HepG2 (cell line): ENCODE results near the gene ATF6. TPM values are rescaled to one million over a fixed set of nuclear protein-coding genes. Genes with fewer than 3 reads are reported as not detected.
"Not testable (repeated sequence)": the region's sequence is repeated elsewhere in the genome, so short reads cannot be mapped to it uniquely, and the experiment has no call there.

Experiments
- ATAC-seq: fragments of 200-7000 bp; cut with Tn5 transposase; 3 replicates; pipeline ENCODE4 v1.9.1; 2020; ENCODE audit warnings: mild to moderate bottlenecking, moderate library complexity
- BruUV-seq: library from RNA; stranded (reverse); fragments of 400-500 nt; replicated peaks from 2 replicates; lab custom pipeline; 2021; lab: Mats Ljungman, UMichigan
- CTCF ChIA-PET: fragments of 300-600 bp; formaldehyde crosslinking; extraction: SDS; loops from one replicate; lab custom pipeline; 2021; ENCODE audit warnings: low total read pairs, inconsistent platforms, low intra/inter-chr PET ratio; lab: Yijun Ruan, JAX
- POLR2A ChIA-PET: fragments of 350-600 bp; sonication (Branson Sonifier 250); formaldehyde crosslinking; loops from one replicate; lab custom pipeline; 2020; ENCODE audit warnings: antibody characterized with exemption, inconsistent platforms; lab: Yijun Ruan, JAX
- DNase-seq: peaks from one replicate; pipeline ENCODE4 v3.0.0-alpha.2; 2015; ENCODE audit warnings: low spot score
- FAIRE-seq: peaks from 3 replicates; lab custom pipeline; 2011; peaks lifted over from hg19 to GRCh38; lab: Jason Lieb, UNC
- H2AFZ ChIP-seq: one replicate; pipeline ENCODE4 v1.6.1; 2011; ENCODE audit warnings: low read length, inconsistent platforms
- H3K27ac ChIP-seq: fragments of 300-600 bp; 3 replicates; pipeline ENCODE4 v1.8.0; 2011; ENCODE audit warnings: mixed run types, mild to moderate bottlenecking, mixed read lengths, low read length, inconsistent platforms; ENCODE audit not compliant: insufficient read depth; ENCODE audit errors: extremely low read length
- H3K27me3 ChIP-seq, 2 experiments: fragments of 200-600 bp in 1 of 2; 2 replicates in 1 of 2; 3 replicates in 1 of 2; pipeline versions ENCODE4 v1.6.0 to v1.8.0; 2011; ENCODE audit warnings: low read length in 2 of 2, mild to moderate bottlenecking in 2 of 2, moderate library complexity in 2 of 2, inconsistent platforms in 1 of 2; ENCODE audit not compliant: insufficient read depth in 2 of 2, control insufficient read depth in 1 of 2
- H3K36me3 ChIP-seq, 2 experiments: fragments of 200-600 bp in 1 of 2; replicated peaks in 1 of 2; 2 replicates in 1 of 2; 3 replicates in 1 of 2; pipeline versions ENCODE4 v1.5.1 to v1.8.0; 2011; ENCODE audit warnings: low read length in 2 of 2, inconsistent platforms in 1 of 2; ENCODE audit not compliant: insufficient read depth in 2 of 2, control insufficient read depth in 1 of 2
- H3K4me1 ChIP-seq: 2 replicates; pipeline ENCODE4 v1.5.1; 2012; ENCODE audit warnings: low read length, inconsistent platforms; ENCODE audit not compliant: insufficient read depth
- H3K4me2 ChIP-seq: 2 replicates; pipeline ENCODE4 v1.6.0; 2011; ENCODE audit warnings: low read depth, low read length, inconsistent platforms
- H3K4me3 ChIP-seq, 3 experiments: fragments of 200-600 bp in 1 of 3; sonication (generic), shearing (Covaris generic) in 1 of 3; replicated peaks in 1 of 3; 2 replicates each; pipeline ENCODE4 v1.5.1; 2011 to 2016; ENCODE audit warnings: low read length in 3 of 3, inconsistent platforms in 2 of 3, low read depth in 2 of 3, mild to moderate bottlenecking in 2 of 3, control low read depth in 1 of 3, mixed read lengths in 1 of 3; ENCODE audit not compliant: insufficient read depth in 1 of 3
- H3K79me2 ChIP-seq: one replicate; pipeline ENCODE4 v1.6.1; 2011; ENCODE audit warnings: low read length, inconsistent platforms; ENCODE audit not compliant: insufficient read depth
- H3K9ac ChIP-seq: 2 replicates; pipeline ENCODE4 v1.6.0; 2011; ENCODE audit warnings: mild to moderate bottlenecking, low read depth, low read length, inconsistent platforms; ENCODE audit not compliant: insufficient read depth
- H3K9me3 ChIP-seq: 2 replicates; pipeline ENCODE4 v1.5.1; 2012; ENCODE audit warnings: mild to moderate bottlenecking, low read length
- H4K20me1 ChIP-seq: 2 replicates; pipeline ENCODE4 v1.6.0; 2011; ENCODE audit warnings: inconsistent platforms, mild to moderate bottlenecking, low read length, moderate library complexity; ENCODE audit not compliant: insufficient read depth
- HIVEP1 ChIP-seq: sonication (generic); formaldehyde crosslinking; IDR thresholded peaks from 2 replicates; pipeline ENCODE4 v1.4.0; 2020; ENCODE audit warnings: mild to moderate bottlenecking, missing genetic modification reagents
- KLF11 ChIP-seq: IDR thresholded peaks from 2 replicates; pipeline ENCODE4 v1.6.1; 2016; ENCODE audit warnings: missing compliant biosample characterization
- MAFK ChIP-seq, 2 experiments: IDR thresholded peaks in 1 of 2; conservative IDR thresholded peaks in 1 of 2; 2 replicates each; pipeline ENCODE4 v1.6.1; 2011; ENCODE audit warnings: improper control_type of control experiment in 2 of 2, low read length in 2 of 2
- ZNF354B ChIP-seq: sonication (generic); formaldehyde crosslinking; IDR thresholded peaks from 2 replicates; pipeline ENCODE4 v1.8.0; 2022; ENCODE audit warnings: mild to moderate bottlenecking, missing genetic modification reagents
- ZNF570 ChIP-seq: sonication (generic); formaldehyde crosslinking; IDR thresholded peaks from 2 replicates; pipeline ENCODE4 v1.4.0; 2020; ENCODE audit warnings: mild to moderate bottlenecking, missing genetic modification reagents, borderline replicate concordance
- ZNF792 ChIP-seq: IDR thresholded peaks from 2 replicates; pipeline ENCODE4 v1.6.1; 2016
- WGBS: methylation state at CpG from one replicate; pipeline ENCODE4 v1.1.6; 2017; ENCODE audit warnings: low lambda C conversion rate; 5-methylcytosine and 5-hydroxymethylcytosine counted together
- in situ Hi-C: cut with HindIII; loops from 2 replicates; pipeline ENCODE4 v1.10.0; 2017; ENCODE audit warnings: low pct_unique_long_range_greater_than_20kb; ENCODE audit not compliant: extremely low pct_ligation_motif_present
- intact Hi-C: fragments of 100-400 bp; cut with micrococcal nuclease; formaldehyde crosslinking; loops from one replicate; pipeline ENCODE4 v1.10.0; 2022; ENCODE audit not compliant: unreplicated experiment
- polyA plus RNA-seq, 8 experiments: library from polyadenylated mRNA; depleted of rRNA in 3 of 8; stranded (reverse) in 7 of 8; unstranded in 1 of 8; fragments of >200 nt; fragmentation: Illumina TruSeq in 4 of 8; extraction: Trizol in 4 of 8; gene quantifications; 2 replicates each; pipeline versions ENCODE4 v1.2.1 to v1.2.3, GENCODE V29; 2011 to 2016; ENCODE audit warnings: low read depth in 4 of 8, missing spikeins in 1 of 8, mixed read lengths in 1 of 8; ENCODE audit not compliant: insufficient read depth in 1 of 8
- total RNA-seq, 5 experiments: library from RNA; depleted of rRNA; stranded (reverse); fragments of >200 nt; fragmentation: Illumina TruSeq; extraction: Trizol; gene quantifications; 2 replicates each; pipeline ENCODE4 v1.2.3, GENCODE V29; 2016; ENCODE audit warnings: low read depth in 1 of 5
- TF ChIP-seq, protein P1 (sequence below): sonication (generic); formaldehyde crosslinking; conservative IDR thresholded peaks from 2 replicates; pipeline ENCODE4 v1.4.0; 2020; ENCODE audit warnings: missing genetic modification reagents

ATF6 gene
- total and polyA plus RNA-seq, 2 of the 13 experiments (the other 11 are each of a cell fraction or from before 2014, with no cell fraction given), result 13.2 to 14.5 TPM

DNA sequence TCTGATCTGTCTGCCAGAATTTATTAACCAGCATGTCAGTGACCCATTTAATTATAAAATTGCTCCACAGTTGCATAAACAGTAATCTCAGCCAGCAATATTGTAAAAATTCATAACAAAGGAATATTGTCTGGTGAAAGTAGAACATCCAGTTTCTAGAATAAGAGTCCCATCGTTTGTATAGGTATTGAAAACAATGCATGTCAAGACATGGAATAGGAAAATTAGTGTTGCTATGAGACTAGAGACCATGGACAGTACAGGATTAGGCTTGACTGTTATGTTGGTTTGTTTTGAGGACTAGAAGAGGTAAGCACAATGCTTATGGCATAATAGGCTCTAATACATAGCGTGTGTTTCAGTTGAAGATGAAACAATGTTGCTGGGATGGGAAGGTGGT lies 37.1 kb downstream of the ATF6 start (continued):
- TF ChIP-seq, protein P1, sequence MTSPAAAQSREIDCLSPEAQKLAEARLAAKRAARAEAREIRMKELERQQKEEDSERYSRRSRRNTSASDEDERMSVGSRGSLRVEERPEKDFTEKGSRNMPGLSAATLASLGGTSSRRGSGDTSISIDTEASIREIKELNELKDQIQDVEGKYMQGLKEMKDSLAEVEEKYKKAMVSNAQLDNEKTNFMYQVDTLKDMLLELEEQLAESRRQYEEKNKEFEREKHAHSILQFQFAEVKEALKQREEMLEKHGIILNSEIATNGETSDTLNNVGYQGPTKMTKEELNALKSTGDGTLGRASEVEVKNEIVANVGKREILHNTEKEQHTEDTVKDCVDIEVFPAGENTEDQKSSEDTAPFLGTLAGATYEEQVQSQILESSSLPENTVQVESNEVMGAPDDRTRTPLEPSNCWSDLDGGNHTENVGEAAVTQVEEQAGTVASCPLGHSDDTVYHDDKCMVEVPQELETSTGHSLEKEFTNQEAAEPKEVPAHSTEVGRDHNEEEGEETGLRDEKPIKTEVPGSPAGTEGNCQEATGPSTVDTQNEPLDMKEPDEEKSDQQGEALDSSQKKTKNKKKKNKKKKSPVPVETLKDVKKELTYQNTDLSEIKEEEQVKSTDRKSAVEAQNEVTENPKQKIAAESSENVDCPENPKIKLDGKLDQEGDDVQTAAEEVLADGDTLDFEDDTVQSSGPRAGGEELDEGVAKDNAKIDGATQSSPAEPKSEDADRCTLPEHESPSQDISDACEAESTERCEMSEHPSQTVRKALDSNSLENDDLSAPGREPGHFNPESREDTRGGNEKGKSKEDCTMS, result no peak
- TF ChIP-seq HIVEP1 (CRISPR knock-in tag) (no peak), ZNF354B (CRISPR knock-in tag) (no peak)

DNA sequence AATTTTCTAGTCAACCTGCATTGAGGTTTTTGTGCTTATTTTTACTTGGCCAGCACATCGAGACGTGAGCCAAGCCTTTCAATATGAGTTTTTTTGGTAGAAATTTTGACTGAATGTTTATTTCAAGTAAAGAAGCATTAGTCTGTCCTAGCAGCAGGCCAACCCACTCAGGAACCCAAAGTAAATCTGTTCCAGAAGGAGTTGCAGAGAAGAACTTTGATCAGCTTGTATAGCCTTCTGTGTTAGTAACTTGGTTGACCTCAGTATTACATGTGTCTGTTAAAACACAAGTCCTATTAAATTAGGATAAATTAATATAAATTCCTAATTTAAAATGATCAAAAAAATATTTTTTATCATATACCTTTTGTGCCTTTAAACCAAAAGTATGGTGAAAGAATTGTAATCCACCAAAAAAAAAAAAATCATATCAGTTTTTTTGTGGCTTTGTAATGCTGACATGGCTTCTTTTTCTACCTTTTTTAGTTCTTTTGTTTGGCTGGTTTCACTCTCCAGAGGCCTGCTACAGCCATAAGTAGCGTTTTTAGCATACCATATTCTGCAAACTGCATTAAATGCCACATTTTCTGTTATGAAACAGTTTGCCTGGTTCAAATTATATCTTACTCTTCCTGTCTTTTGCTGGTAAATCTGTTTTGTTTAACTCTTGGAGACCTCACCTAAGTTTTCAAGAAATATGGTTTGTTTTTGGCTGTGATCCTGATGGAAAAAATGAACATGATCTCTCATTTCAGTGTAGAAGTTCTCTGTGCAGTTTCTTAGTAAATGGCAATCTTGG lies 39.5 kb downstream of the ATF6 start:
- H4K20me1 ChIP-seq, result no peaks in the 10 kb centered on the region
- ATAC-seq (no peak), FAIRE-seq (no peak), DNase-seq (no peak)
- ChIA-PET POLR2A (no interaction called here), CTCF (no interaction called here)
- no peak overlapping the region for H2AFZ ChIP-seq
- no TSS peak for BruUV-seq
- no peaks in the 10 kb centered on the region for H3K9me3 ChIP-seq
- peaks cover 0 to 15% of the 10 kb centered on the region in 2 experiments; a peak in 3 of 5 replicates for H3K36me3 ChIP-seq
- no peaks in the 10 kb centered on the region for H3K79me2 ChIP-seq
- no peaks in the 10 kb centered on the region for H3K4me1 ChIP-seq
- intact Hi-C loops (loop anchor here (5.0 kb wide), 1 partner anchor 1097 kb away; no protein-coding TSS in a partner anchor), in situ Hi-C loops (no loop called here)
- 97% methylated on average over 3 of the region's 3 CpGs for WGBS
- no peak overlapping the region for H3K4me3 ChIP-seq
- H3K27me3 ChIP-seq, result no peaks in the 10 kb centered on the region
- no peak overlapping the region for H3K27ac ChIP-seq
- no peak overlapping the region for H3K9ac ChIP-seq
- TF ChIP-seq MAFK (conservative IDR thresholded peaks at IDR 0.05 in 1 of 2, IDR thresholded peaks at IDR 0.05 in 1 of 2; ENCODE audit: low read length in 2 of 2) (peak; percentile 31 to 63; a peak in 2 of 4 replicates), ZNF792 (no peak), KLF11 (CRISPR knock-in tag) (no peak), ZNF570 (no peak)
- H3K4me2 ChIP-seq, result no peak overlapping the region

- H3K9ac ChIP-seq, H3K4me3 ChIP-seq, H3K36me3 ChIP-seq, H3K27me3 ChIP-seq, H2AFZ ChIP-seq, H3K4me2 ChIP-seq, BruUV-seq, H3K79me2 ChIP-seq, H3K4me1 ChIP-seq, ATAC-seq, CTCF ChIA-PET, POLR2A ChIA-PET, H3K9me3 ChIP-seq, DNase-seq, H4K20me1 ChIP-seq, in situ Hi-C loops, H3K27ac ChIP-seq, FAIRE-seq: not testable (repeated sequence)
- intact Hi-C loops, result loop anchor here (5.0 kb wide), 1 partner anchor 1093 kb away; no protein-coding TSS in a partner anchor
- WGBS, result 91% methylated on average over 2 of the region's 2 CpGs
Measured at GRCh38 chr1:161809202-161809601, 43.1 kb downstream of the ATF6 start.

GRCh38 chr1:161809656-161810055 lies 43.5 kb downstream of the ATF6 start:
- ATAC-seq, FAIRE-seq, POLR2A ChIA-PET, H3K9ac ChIP-seq, BruUV-seq, DNase-seq, H3K4me1 ChIP-seq, H3K79me2 ChIP-seq, H3K4me3 ChIP-seq, in situ Hi-C loops, CTCF ChIA-PET, H3K9me3 ChIP-seq, H3K27ac ChIP-seq, H2AFZ ChIP-seq, H3K4me2 ChIP-seq, H3K36me3 ChIP-seq, H3K27me3 ChIP-seq, H4K20me1 ChIP-seq: not testable (repeated sequence)
- intact Hi-C loops, result loop anchor here (5.0 kb wide), 1 partner anchor 1093 kb away; no protein-coding TSS in a partner anchor
- 100% methylated on average over 1 of the region's 1 CpG for WGBS
